K562 (cell line): ENCODE data around the gene DOK4.

Experiments
- HDAC2 ChIP-seq: fragments of 450-650 bp; IDR thresholded peaks from 2 replicates; pipeline ENCODE4 v1.6.1; 2016; ENCODE audit warnings: mild to moderate bottlenecking
- NCOR1 ChIP-seq: fragments of 450-650 bp; IDR thresholded peaks from 2 replicates; pipeline ENCODE4 v1.6.1; 2016; ENCODE audit warnings: mild to moderate bottlenecking, moderate library complexity
- NFIC ChIP-seq: fragments of 450-650 bp; IDR thresholded peaks from 2 replicates; pipeline ENCODE4 v1.6.1; 2017; ENCODE audit warnings: mild to moderate bottlenecking, inconsistent platforms
- POLR2AphosphoS5 ChIP-seq: IDR thresholded peaks from 2 replicates; pipeline ENCODE4 v1.6.1; 2011; ENCODE audit warnings: mild to moderate bottlenecking, low read depth, low read length, moderate library complexity; ENCODE audit not compliant: control insufficient read depth, insufficient read depth
- RNF219 ChIP-seq: fragments of 250-450 bp; sonication (Bioruptor Pico); IDR thresholded peaks from 2 replicates; pipeline ENCODE4 v1.5.0; 2022; ENCODE audit warnings: mild to moderate bottlenecking
- TSHZ1 ChIP-seq: fragments of 250-450 bp; sonication (Bioruptor Pico); IDR thresholded peaks from 2 replicates; pipeline ENCODE4 v1.4.0; 2020; ENCODE audit warnings: mild to moderate bottlenecking, moderate library complexity

- TF ChIP-seq NFIC, result peak; percentile 71
- TF ChIP-seq RNF219, result no peak
- TF ChIP-seq POLR2AphosphoS5, result no peak
- TF ChIP-seq HDAC2, result no peak
- TF ChIP-seq TSHZ1 (CRISPR knock-in tag), result no peak
- TF ChIP-seq NCOR1, result no peak
Observed at GRCh38 chr16:57485916-57486857, at the start of gene DOK4.
